ENCODE measurements around the gene CFHR4.
"Not testable (repeated sequence)": the region's sequence is repeated elsewhere in the genome, so short reads cannot be mapped to it uniquely, and the experiment has no call there.

Gene CFHR4

GRCh38 chr1:196887515-196888239 is at the start of gene CFHR4:
TSS of gene CFHR4 (plus strand) at chr1:196888052. CDS start at chr1:196888151, 99 bp downstream.
- no peak for DNase-seq (ENCODE audit: low read depth in 1 of 2, low spot score in 1 of 2)

GRCh38 chr1:196849613-196850492 is 38.0 kb upstream of the CFHR4 start:
- not testable (repeated sequence) for DNase-seq (ENCODE audit: low read depth in 1 of 2, low spot score in 1 of 2)

DNA sequence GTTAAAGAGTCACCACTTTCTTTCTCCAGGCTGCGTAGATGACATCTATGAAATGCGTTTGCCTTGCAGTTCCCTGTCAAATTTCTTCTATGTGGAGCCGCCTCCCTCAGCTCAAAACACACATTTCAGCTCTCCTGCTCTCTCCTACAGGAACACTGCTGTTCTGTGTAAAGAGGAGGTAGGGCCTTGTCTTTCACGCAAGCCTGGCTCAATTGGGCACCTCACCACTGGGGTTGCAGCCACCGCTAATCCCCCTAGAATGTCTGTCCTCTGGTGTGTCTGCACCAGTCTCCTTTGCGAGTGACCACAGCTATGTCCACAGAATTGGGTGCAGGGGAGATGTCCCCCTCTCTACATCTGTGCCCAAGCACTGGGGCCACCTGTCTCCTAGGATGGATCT is 31.8 kb upstream of the CFHR4 start:
- no peak for DNase-seq (ENCODE audit: low read depth in 1 of 2, low spot score in 1 of 2)

DNA sequence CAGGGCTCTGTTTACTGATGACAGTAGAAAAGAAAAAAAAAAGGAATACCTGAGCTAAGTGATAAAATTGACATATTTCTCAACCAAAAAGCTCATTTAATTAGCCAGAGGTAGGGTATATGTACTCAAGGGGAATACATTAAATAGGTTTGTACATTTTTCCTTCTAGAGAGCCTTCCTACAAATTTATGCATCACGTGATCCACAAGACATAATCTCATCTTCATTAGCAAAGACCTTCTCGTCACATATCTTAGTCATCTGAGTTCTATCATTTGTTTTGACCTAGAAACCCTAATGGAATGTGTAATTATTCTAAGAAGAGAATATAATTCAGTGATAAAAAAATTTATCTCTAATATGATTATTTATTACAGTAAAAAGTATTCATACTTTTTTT is 30.7 kb upstream of the CFHR4 start:
- DNase-seq (ENCODE audit: low read depth in 1 of 2, low spot score in 1 of 2) = no peak

DNA sequence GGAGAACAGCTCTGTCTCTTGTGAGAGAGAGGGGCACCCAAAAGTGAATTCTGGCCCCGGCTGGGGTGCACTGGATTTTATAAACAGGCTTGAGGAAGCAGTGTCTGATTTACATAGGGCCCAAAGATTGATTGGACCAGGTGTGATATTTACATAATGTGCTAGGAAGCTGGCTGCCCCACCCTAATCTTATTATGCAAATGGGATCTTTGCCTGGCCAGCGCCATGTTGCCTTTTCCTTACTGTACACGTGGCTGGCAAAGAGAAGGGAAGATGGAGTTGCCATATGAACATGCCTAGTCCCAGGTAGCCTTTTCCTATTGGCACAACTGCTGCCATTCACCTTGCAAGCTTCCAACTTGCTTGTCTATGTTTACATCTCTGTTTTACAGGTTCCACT is 29.0 kb upstream of the CFHR4 start:
- no peak for DNase-seq (ENCODE audit: low read depth in 1 of 2, low spot score in 1 of 2)

DNA sequence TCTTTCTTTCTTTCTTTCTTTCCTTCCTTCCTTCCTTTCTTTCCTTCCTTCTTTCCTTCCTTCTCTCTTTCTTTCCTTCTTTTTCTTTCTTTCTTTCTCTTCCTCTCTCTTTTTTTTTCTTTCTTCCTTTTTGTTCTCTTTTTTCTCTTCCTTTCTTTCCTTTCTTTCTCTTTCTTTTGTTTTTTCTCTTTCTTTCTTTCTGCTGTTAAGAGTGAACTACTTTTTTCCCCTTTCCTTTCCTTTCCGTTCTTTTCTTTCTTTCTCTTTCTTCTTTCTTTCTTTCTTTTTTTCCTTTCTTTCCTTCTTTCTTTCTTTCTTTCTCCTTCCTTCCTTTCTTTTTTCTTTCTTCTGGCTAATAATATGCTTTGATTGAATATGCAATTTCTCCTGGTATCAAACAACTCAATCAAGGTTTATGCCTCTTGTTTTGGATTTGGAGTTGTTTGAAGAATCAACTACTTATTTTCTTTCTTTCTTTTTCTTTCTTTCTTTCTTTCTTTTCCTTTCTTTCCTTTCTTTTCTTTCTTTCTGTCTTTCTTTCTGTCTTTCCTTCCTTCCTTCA is 27.4 kb upstream of the CFHR4 start:
- DNase-seq (ENCODE audit: low read depth in 1 of 2, low spot score in 1 of 2) = no peak

GRCh38 chr1:196861429-196861828 is 26.4 kb upstream of the CFHR4 start:
- no peak for DNase-seq (ENCODE audit: low read depth in 1 of 2, low spot score in 1 of 2)

DNA sequence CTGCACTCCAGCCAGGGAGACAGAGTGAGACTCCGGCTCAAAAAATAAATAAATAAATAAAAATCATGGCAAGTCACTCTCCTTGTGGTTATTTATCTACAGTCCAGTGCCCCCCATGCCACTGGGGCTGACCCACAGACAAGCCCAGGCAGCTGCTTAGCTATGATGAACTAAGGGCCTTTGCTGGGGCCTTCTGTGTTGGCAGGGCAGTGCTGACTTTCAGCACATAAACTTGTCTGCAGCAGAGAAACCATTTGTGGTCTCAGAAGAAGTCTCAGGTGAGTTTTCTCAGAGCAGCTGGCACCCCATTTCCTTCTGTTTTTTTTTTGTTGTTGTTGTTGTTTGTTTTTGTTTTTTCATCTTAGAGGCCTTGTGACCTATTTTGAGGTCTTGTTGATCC is 20.9 kb upstream of the CFHR4 start:
- DNase-seq (ENCODE audit: low read depth in 1 of 2, low spot score in 1 of 2) = no peak

DNA sequence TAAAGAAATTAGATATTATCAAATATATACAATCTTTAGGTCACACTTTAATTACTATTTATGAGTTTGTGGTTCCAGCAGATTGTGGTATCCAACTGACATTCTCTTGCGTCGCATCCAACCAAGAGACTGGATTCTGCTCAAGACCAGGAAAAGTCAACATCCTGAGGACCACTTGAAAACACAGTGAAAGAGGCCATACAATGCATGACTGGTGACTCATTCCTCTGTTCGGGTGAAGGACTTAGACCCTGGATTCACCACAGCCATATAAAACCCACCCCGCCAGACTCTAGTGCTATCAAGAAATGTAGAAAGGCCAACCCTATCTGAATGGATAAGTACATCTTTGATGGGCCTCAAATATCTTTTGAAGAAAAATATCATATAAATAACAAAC is 14.5 kb upstream of the CFHR4 start:
- DNase-seq (ENCODE audit: low read depth in 1 of 2, low spot score in 1 of 2) = no peak

DNA sequence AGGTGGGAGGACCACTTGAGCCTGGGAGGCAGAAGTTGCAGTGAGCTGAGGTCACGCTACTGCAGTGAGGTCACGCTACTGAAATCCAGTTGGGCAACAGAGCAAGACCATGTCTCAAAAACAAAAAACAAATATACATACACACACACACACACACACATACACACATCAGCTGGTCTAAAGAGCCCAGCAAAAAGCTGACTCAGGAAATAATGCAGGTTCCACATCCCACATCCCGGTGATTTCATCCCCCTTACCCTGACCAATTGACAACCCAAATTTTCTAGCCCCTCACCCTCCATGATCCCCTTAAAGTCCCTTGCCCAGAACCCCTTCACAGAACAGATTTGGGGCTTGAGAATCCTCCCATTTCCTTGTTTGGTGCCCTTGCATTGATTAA is 11.9 kb upstream of the CFHR4 start:
- DNase-seq (ENCODE audit: low read depth in 1 of 2, low spot score in 1 of 2) = no peak

GRCh38 chr1:196877964-196878363 is 9.9 kb upstream of the CFHR4 start:
- no peak for DNase-seq (ENCODE audit: low read depth in 1 of 2, low spot score in 1 of 2)

GRCh38 chr1:196886560-196886959 is 1.3 kb upstream of the CFHR4 start:
- not testable (repeated sequence) for DNase-seq (ENCODE audit: low read depth in 1 of 2, low spot score in 1 of 2)

GRCh38 chr1:196890668-196891067 is 2.8 kb downstream of the CFHR4 start:
- no peak for DNase-seq (ENCODE audit: low read depth in 1 of 2, low spot score in 1 of 2)

DNA sequence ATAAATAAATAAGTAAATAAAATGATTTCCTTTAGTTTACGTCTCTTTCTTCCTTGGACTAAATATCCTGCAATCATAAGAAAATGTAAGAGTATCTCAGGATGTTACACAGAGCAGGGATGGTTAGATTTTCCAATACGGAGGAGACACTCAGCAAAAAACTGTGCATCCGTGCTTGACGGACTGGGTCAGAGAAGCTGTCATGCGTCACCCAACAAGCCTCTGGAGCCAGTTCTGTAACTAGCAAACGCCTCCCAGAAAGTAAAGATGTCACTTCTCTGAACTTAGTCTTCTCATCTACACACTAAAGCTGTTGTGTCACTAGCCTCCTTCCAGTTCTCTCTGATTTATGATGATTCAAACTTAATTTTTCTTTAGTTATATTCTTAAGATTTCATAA is 3.4 kb downstream of the CFHR4 start:
- no peak for DNase-seq (ENCODE audit: low read depth in 1 of 2, low spot score in 1 of 2)

DNA sequence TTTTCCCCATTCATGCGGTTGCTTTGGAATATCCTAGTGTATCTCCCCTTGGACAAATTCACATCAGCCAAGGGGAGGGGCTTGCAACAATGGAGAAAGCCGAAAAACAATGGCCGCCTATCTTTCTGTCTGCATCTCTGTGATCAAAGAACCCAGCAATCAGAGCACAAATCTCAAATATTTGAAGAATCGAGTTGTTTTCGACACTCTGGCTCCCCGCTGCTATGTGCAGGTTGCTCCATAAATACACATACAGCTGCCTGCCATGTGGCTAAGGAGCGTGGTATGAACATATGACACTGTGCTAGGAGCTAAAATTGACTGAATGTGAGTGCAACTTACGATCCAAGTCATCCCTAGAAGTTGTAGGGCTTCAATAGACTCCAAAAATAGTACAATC is 8.5 kb downstream of the CFHR4 start:
- DNase-seq (ENCODE audit: low read depth in 1 of 2, low spot score in 1 of 2) = no peak

DNA sequence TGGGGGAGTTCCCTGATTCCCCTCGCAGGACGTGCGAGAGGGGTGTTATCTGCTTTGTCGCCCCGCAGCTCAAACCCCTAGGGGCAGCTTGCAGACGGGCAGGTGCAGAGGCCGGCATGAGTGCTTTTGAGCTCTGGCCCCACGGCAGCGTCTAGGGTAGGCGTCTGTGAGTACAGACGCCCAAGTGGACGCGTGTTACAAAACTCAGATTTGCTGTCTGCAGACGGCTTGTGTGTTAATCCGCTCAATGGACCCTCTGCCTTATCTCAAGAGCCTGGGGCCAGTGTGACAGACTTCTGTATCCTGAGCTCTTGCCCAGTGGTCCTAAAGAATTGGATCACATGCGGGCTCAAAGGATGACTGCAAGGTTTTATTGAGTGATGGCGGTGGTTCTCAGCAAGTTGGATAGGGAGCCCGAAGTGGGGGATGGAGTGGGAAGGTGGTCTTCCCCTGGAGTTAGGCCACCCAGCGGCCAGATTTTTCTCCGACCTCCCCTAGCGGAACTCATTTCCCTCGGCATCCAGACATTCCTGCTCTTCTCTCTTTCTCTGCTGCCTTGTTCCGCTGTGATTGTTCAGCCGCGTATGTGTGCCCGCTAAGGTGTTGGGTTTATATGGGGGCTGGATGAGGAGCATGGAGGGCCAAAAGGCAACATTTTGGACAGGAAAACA is 9.4 kb downstream of the CFHR4 start:
- DNase-seq (ENCODE audit: low read depth in 1 of 2, low spot score in 1 of 2) = no peak

- DNase-seq (ENCODE audit: low read depth in 1 of 2, low spot score in 1 of 2) = no peak
These were observed 14.5 kb downstream of the CFHR4 start for GRCh38 chr1:196902344-196902743.

DNA sequence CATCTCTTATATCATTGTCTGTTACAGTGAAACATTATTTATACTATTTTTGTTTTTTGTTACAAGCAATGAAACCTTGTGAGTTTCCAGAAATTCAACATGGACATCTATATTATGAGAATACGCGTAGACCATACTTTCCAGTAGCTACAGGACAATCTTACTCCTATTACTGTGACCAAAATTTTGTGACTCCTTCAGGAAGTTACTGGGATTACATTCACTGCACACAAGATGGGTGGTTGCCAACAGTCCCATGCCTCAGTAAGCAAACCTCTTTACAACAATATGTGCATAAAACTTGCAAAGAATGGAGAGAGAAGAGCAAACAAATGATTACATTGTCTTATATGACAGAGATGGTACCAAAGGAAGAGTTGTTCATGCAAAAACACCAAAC is 22.4 kb downstream of the CFHR4 start:
- DNase-seq (ENCODE audit: low read depth in 1 of 2, low spot score in 1 of 2) = no peak

- not testable (repeated sequence) for DNase-seq (ENCODE audit: low read depth in 1 of 2, low spot score in 1 of 2)
These were observed 24.4 kb downstream of the CFHR4 start for GRCh38 chr1:196912283-196912682.

GRCh38 chr1:196926839-196927238 is 39.0 kb downstream of the CFHR4 start:
- not testable (repeated sequence) for DNase-seq (ENCODE audit: low read depth in 1 of 2, low spot score in 1 of 2)

DNA sequence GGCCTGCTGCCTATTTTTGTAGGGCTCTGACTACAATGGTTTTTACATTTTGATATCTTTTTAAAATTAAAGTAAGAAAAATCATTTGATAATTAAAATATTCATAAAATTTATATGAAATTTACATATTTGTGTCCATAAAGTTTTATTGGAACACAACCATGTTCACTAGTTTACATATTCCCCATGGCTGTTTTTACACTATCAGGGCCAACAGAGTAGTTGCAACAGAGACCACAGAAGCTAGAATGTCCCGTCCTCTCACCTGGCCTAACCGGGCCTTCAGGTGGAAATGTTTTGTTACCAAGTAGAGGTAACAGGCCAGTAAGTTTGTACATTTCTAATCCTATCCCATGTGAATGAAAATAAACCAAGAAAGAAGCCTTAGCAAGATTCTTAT is 45.0 kb downstream of the CFHR4 start:
- DNase-seq (ENCODE audit: low read depth in 1 of 2, low spot score in 1 of 2) = not testable (repeated sequence)
